NB4 (cell line): ENCODE results near the gene EXOC3.

ENCODE experiments used
- CTCF ChIP-seq: IDR thresholded peaks from one replicate; pipeline ENCODE4 v1.5.1; 2012; ENCODE audit warnings: low read depth, low read length
- MAX ChIP-seq: IDR thresholded peaks from 2 replicates; pipeline ENCODE4 v1.6.1; 2011; ENCODE audit warnings: low read depth, low read length
- MYC ChIP-seq: IDR thresholded peaks from 2 replicates; pipeline ENCODE4 v1.6.1; 2011; ENCODE audit warnings: low read depth, low read length
- POLR2A ChIP-seq: IDR thresholded peaks from 2 replicates; pipeline ENCODE4 v1.6.1; 2011; ENCODE audit warnings: mild to moderate bottlenecking; ENCODE audit not compliant: insufficient read length; ENCODE audit errors: extremely low read depth

- TF ChIP-seq CTCF (no peak), POLR2A (no peak), MYC (no peak), MAX (no peak)
Measured at GRCh38 chr5:474840-475661, 32.1 kb downstream of the EXOC3 start.
